COLO829 (cell line): ENCODE data around the gene GPC6.

Experiments
- DNase-seq: peaks from one replicate; pipeline ENCODE4 v3.0.0; 2012; ENCODE audit warnings: low spot score

Gene GPC6

GRCh38 chr13:93740334-93740733 lies 513.7 kb downstream of the GPC6 start:
- DNase-seq = no peak

GRCh38 chr13:93744033-93744432 lies 517.4 kb downstream of the GPC6 start:
- DNase-seq = no peak

GRCh38 chr13:93744886-93745285 lies 518.3 kb downstream of the GPC6 start:
- no peak for DNase-seq

GRCh38 chr13:93745884-93746283 lies 519.3 kb downstream of the GPC6 start:
- DNase-seq = no peak

GRCh38 chr13:93746589-93746988 lies 520.0 kb downstream of the GPC6 start:
- DNase-seq = no peak

GRCh38 chr13:93750676-93751075 lies 524.1 kb downstream of the GPC6 start:
- no peak for DNase-seq

- DNase-seq = no peak
Measured at GRCh38 chr13:93751117-93751516, 524.5 kb downstream of the GPC6 start.

- DNase-seq = no peak
Measured at GRCh38 chr13:93752541-93752940, 525.9 kb downstream of the GPC6 start.

GRCh38 chr13:93753639-93754038 lies 527.0 kb downstream of the GPC6 start:
- no peak for DNase-seq

- DNase-seq = no peak
Measured at GRCh38 chr13:93755341-93755740, 528.7 kb downstream of the GPC6 start.

GRCh38 chr13:93758575-93758974 lies 532.0 kb downstream of the GPC6 start:
- no peak for DNase-seq

GRCh38 chr13:93762708-93763426 lies 536.3 kb downstream of the GPC6 start:
- no peak for DNase-seq

- DNase-seq = no peak
Measured at GRCh38 chr13:93765062-93765461, 538.5 kb downstream of the GPC6 start.

- DNase-seq = no peak
Measured at GRCh38 chr13:93765811-93766210, 539.2 kb downstream of the GPC6 start.

GRCh38 chr13:93766719-93767118 lies 540.1 kb downstream of the GPC6 start:
- DNase-seq = no peak

- DNase-seq = no peak
Measured at GRCh38 chr13:93767180-93767916, 540.7 kb downstream of the GPC6 start.

GRCh38 chr13:93767917-93768409 lies 541.4 kb downstream of the GPC6 start:
- no peak for DNase-seq

- DNase-seq = no peak
Measured at GRCh38 chr13:93769101-93769500, 542.5 kb downstream of the GPC6 start.

GRCh38 chr13:93769607-93770006 lies 543.0 kb downstream of the GPC6 start:
- no peak for DNase-seq

GRCh38 chr13:93771227-93771626 lies 544.6 kb downstream of the GPC6 start:
- DNase-seq = no peak

GRCh38 chr13:93771782-93772181 lies 545.2 kb downstream of the GPC6 start:
- no peak for DNase-seq

GRCh38 chr13:93774506-93774905 lies 547.9 kb downstream of the GPC6 start:
- DNase-seq = no peak

GRCh38 chr13:93775027-93775426 lies 548.4 kb downstream of the GPC6 start:
- no peak for DNase-seq
